NCI-H2227 treated with DMSO at 0.1 percent for 48 hours (cell line): ENCODE data around the gene RASL12.

ENCODE experiments used
- DNase-seq: peaks from one replicate; lab custom pipeline; 2025; lab: John Stamatoyannopoulos, UW

The RASL12 gene

DNA sequence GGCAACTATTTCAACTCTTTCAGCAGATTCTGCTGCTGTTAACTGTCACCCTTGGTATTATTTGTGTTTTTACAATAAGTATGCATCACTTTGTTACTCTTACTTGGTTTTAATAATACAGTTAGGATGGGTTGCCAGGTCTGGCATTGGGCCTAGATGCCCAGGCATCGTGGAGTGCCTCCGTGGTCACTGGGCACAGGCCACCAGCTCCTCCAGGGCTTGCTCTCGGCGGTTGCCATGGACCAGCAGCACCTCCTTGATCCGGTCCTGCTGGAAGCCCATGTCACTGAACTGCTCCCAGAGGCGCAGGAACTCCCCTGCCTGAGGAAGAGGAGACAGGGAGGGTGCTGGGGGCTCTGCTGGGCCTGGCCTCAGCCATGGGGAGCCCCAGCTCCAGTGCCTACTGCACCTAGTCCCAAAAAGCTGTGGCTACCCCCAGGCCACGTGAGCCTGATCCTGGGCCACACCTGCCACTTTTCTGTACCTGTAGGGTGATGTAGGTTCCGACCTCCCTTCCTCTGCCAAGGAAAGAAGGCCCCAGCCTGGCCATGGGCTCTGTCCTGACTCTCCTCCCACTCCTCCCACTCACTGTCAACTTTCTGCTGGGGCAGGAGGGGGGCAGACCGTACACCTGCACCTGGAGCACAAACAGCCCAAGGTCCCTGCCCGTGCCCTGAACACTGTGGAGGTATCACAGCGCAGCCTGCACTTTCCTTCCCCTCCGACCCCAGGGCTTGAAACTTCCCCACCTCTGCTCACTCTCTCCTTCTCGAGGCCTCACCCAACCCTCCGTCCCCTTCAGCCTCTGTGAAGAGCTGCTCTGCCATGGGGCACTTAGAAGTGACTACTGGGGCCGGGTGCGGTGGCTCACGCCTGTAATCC is 25.4 kb upstream of the RASL12 start:
- no peak for DNase-seq

GRCh38 chr15:65091946-65092770 is 24.4 kb upstream of the RASL12 start:
- no peak for DNase-seq

DNA sequence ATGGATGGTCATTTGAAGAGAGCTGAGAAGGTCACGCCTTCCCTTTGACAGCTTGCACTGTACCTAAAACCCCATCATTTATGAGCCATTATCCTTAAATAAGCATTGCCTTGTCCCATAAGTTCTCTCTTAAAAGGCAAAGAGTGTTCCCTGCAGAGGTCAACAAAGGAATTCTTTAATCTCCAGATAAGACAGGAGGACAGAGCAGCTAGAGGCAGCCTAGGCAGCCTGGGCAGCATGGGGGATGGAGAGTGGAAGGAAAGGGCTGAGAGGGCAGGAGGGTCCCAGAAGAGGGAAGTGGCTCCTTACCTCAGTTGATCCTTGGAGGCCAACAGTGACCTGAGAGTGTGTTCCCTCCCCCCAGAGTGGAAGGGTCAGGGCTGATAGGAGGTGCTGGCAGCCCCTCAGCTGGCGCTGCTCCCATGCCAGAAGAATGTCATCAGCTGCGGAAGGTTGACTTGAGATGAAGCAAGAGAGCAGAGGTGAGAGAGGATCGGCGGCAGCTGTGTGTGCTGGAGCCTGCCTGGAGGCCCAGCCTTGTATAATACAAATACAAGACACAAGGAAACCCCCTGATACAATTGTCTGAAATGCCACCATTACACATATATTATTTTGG is 21.5 kb upstream of the RASL12 start:
- no peak for DNase-seq

GRCh38 chr15:65088643-65089021 is 20.8 kb upstream of the RASL12 start:
- no peak for DNase-seq

- no peak for DNase-seq
Measured at GRCh38 chr15:65087873-65088642, 20.3 kb upstream of the RASL12 start.

- no peak for DNase-seq
Measured at GRCh38 chr15:65087411-65087810, 19.6 kb upstream of the RASL12 start.

- DNase-seq = no peak
Measured at GRCh38 chr15:65086680-65087111, 18.9 kb upstream of the RASL12 start.

DNA sequence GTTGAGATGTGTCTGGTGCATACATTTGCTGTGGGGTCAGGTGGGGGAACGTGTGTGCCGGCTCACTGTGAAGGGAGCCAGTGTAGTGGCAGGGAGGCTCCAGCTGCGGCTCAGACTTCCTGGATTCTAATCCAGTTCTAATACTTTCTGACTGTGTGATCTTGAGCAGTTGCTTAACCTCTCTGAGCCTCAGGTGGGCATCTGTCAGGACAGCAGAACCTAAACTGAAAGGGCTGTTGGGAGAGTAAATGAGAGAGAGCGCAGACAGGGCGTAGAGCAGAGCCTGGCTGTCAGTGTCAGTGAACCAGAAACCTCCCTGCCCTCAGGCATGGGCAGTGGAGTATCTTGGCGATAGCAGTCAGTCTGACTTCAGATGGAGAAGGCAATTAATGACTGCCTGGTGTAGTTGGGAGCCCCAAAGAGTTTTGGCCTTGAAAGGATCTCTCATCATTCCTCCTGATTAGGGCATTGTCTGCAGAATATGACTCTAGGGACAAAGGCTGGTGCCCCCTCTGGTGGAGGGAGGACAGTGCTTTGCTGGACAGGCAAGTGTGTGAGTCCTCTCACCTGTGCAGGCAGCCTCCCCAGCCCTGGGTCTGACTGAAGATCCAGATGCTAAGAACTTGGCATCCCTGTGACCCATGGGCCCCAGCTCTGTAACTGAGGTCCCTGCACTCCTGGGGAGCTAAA is 18.3 kb upstream of the RASL12 start:
- DNase-seq = no peak

- DNase-seq = no peak
Measured at GRCh38 chr15:65085207-65085753, 17.5 kb upstream of the RASL12 start.

DNA sequence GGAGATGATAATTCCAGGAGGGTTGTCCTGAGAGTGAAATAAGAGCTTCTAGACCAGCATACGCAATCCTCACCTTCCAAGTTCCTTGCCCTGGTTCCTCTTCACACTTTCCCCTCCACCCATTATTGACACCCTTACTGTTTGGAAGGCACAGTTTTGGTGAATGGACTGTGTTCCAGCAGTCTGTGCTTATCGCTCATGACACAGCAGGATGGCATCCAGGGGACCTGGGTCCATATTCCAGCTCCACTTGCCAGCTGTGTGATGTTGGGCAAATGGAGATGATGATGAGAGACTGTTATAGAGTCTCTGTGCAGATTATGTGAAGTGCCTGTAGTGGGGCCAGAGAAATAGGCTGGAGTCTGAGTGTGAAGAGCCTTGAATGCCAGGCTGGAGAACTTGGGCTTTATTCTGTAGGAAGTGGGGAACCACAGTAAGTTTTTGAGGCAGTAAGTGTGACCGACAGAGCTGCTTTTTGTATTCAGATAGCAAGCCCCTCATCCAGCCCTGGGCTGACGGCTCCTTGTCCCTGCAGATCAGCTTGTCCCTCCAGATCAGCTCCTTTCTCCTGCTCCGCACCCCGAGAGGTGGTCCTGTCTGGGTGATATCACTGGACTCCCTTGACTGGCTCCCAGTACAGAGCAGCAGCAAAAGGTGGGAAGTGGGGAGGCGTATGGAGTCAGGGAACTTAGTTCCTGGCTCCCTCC is 16.9 kb upstream of the RASL12 start:
- DNase-seq = no peak

DNA sequence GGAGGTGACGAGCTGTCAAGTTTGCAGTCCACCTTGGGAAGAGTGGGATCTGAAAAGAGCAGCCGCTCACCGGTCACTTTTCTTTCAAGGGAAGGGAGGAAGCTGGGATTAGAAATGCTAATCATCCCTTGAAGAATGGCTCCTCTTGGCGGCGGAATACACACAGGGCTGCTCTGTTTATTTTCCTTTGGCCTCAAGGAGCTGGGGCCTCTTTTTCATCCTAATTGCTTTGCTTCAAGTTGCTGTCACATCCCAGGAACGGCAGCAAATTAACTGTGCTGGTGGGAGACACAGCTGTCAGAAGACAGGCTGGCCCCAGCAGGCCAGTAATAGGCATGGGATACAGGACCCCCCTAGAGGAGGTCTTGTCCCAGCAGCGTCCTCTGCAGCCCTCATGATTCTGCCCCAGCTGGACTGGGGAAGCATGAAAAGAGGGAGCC is 15.5 kb upstream of the RASL12 start:
- peak; percentile 46 for DNase-seq

DNA sequence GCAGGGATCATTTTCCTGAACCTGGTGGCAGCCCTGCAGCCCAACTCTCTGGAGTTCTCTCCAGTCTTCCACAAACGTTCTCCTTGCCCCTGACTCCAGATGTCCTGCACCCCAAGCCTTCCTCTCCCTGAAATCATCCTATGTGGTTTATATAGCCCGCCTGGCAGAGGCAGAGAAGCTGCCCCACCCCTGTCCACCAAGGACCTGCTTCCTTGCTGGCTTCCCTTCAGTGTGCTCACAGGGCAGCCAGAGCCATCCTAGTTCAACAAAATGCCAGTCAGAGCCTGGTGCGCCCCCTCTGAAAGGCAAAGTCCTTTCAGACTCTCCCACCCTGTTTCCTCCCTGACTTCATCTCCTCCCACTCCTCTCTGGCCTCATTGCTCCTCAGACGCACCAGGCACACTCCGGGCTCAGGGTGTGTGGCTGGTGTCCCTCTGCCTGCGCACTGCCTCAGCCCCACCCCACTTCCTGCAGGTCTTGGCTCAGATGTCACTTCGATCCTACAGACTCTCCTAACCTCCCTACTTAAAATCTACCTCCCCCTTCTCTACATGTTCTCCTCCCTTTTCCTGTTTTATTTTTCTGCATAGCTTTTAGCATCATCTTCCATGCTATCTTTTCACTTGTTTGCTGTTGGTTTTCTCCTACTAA is 14.6 kb upstream of the RASL12 start:
- no peak for DNase-seq

- no peak for DNase-seq
Measured at GRCh38 chr15:65081758-65082157, 14.0 kb upstream of the RASL12 start.

DNA sequence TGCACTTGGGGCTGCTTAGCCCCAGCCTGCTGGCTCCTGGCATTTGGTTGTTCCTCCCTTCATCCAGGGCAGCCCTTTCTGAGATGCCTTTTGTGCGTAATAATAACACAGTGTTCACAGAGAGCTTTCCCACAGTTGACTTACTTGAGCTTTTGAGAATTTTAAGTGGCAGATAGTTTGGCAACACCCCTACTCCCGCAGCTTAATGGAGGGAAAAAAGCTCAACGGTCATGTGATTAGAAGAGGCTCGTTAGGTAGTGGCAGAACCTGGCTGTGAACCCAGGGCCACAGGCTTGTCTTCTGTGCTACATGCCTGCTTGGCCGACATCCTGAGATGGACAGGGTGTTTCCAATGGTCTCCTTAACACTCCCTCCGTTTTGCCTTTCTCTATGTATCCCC is 13.5 kb upstream of the RASL12 start:
- no peak for DNase-seq

DNA sequence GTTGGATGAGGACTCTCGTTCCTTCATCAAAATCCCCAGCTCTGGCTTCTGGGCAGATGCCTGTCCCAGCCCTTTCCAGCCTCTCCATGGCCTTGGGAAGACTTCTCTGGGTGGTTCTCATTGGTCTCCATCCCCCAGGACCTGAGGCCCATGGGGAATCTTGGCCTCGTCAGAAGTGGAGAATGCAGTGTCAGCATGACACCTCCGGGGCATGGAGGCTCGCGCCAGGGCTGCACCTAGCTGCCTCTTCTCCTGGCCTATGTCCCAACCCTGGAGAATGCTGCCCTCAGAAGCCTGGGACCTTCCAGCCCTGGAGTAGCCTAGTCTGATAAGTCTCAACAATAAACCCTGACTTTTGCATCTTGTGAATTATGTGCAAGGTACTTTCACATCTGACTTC is 11.8 kb upstream of the RASL12 start:
- no peak for DNase-seq

- DNase-seq = no peak
Measured at GRCh38 chr15:65077981-65078352, 10.2 kb upstream of the RASL12 start.

DNA sequence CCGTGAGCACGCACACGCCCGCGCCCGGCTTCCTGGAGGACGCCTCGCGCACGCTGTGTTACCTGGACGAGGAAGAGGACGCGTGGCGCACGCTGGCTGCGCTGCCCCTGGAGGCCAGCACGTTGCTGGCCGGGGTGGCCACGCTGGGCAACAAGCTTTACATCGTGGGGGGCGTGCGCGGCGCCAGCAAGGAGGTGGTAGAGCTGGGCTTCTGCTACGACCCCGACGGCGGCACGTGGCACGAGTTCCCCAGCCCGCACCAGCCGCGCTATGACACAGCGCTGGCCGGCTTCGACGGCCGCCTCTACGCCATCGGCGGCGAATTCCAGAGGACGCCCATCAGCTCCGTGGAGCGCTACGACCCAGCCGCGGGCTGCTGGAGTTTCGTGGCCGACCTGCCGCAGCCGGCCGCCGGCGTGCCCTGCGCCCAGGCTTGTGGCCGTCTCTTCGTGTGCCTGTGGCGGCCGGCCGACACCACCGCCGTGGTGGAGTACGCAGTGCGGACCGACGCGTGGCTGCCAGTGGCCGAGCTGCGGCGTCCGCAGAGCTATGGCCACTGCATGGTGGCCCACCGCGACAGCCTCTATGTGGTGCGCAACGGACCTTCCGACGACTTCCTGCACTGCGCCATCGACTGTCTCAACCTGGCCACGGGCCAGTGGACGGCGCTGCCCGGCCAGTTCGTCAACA is 9.6 kb upstream of the RASL12 start:
- DNase-seq = no peak

DNA sequence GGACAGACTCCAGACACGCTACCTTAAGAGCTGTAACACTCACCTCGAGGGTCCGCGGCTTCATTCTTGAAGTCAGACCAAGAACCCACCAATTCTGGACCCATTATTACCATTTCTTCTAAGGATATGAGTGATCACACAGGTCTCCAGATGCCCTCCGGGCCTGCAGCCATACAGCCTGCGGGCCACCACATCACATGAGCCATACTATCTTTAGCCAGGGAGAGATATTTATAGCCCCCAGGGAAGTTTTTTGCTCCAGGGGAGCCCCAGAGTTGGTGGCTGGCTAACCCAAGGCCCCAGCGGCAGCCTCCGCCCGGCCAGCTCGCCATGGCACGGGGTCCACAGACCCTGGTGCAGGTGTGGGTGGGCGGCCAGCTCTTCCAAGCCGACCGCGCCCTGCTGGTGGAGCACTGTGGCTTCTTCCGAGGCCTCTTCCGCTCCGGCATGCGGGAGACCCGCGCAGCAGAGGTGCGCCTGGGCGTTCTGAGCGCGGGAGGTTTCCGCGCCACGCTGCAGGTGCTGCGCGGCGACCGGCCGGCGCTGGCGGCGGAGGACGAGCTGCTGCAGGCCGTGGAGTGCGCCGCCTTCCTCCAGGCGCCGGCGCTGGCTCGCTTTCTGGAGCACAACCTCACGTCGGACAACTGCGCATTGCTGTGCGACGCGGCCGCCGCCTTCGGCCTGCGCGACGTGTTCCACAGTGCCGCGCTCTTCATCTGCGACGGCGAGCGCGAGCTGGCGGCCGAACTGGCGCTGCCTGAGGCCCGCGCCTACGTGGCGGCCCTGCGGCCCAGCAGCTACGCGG is 8.9 kb upstream of the RASL12 start, which contains the start of gene KBTBD13:
KBTBD13 (plus strand) TSS at position 261 of the 805 bp plus-strand sequence; CDS start at position 331, 70 bp downstream.
- no peak for DNase-seq
